Sigmoid colon (tissue), 4 donors: ENCODE results near the gene LAMA3.

Experiments
- CTCF ChIP-seq, 4 experiments: fragments of 450-650 bp in 3 of 4; fragments of 200-600 bp in 1 of 4; IDR thresholded peaks; one replicate each; pipeline ENCODE4 v1.5.1; 2016 to 2019; ENCODE audit warnings: antibody characterized with exemption in 4 of 4, mild to moderate bottlenecking in 3 of 4, moderate library complexity in 2 of 4
- EP300 ChIP-seq, 4 donors: sonication (generic); formaldehyde crosslinking; IDR thresholded peaks; one replicate each; pipeline ENCODE4 v1.6.1; 2017; ENCODE audit warnings: antibody characterized with exemption in 4 of 4
- POLR2A ChIP-seq, 2 donors: fragments of 450-650 bp; IDR thresholded peaks; one replicate each; pipeline ENCODE4 v1.6.1; 2016; ENCODE audit warnings: antibody characterized with exemption in 2 of 2, mild to moderate bottlenecking in 2 of 2, moderate library complexity in 2 of 2

GRCh38 chr18:23803755-23804154 is 114.5 kb downstream of the LAMA3 start:
- TF ChIP-seq CTCF (IDR thresholded peaks at IDR 0.05): no peak
- TF ChIP-seq POLR2A (IDR thresholded peaks at IDR 0.05): no peak
- TF ChIP-seq EP300 (IDR thresholded peaks at IDR 0.05): no peak
